Epithelial cell of proximal tubule (primary cell): ENCODE measurements around the gene MID1. TPM values are rescaled to one million over a fixed set of nuclear protein-coding genes. Genes with fewer than 3 reads are reported as not detected.

Experiments used
- DNase-seq: peaks from one replicate; pipeline ENCODE4 v3.0.0-alpha.2; 2011; ENCODE audit warnings: low read depth
- H3K4me3 ChIP-seq: 2 replicates; pipeline ENCODE4 v1.5.1; 2011; ENCODE audit warnings: low read depth, mild to moderate bottlenecking, low read length
- CTCF ChIP-seq: conservative IDR thresholded peaks from 2 replicates; pipeline ENCODE4 v1.5.1; 2012; ENCODE audit warnings: low read depth, mild to moderate bottlenecking, low read length
- total RNA-seq: library from RNA; depleted of rRNA; stranded (reverse); fragments of >200 nt; gene quantifications from 2 replicates; pipeline ENCODE4 v1.2.3, GENCODE V29; 2015

Gene MID1
- total RNA-seq, 1 donor from 2014 or later: 9.7 TPM

GRCh38 chrX:10576777-10577447 is 43.5 kb downstream of the MID1 start:
- no peak for TF ChIP-seq CTCF
- DNase-seq: no peak
- no peak overlapping the region for H3K4me3 ChIP-seq

- TF ChIP-seq CTCF: no peak
- no peak for DNase-seq
- no peak overlapping the region for H3K4me3 ChIP-seq
Observed at GRCh38 chrX:10576186-10576585, 44.2 kb downstream of the MID1 start.

GRCh38 chrX:10574663-10575062 is 45.7 kb downstream of the MID1 start:
- no peak for DNase-seq
- no peak for TF ChIP-seq CTCF

GRCh38 chrX:10571260-10571659 is 49.1 kb downstream of the MID1 start:
- DNase-seq: no peak
- no peak for TF ChIP-seq CTCF
- no peak overlapping the region for H3K4me3 ChIP-seq

More at GRCh38 chrX:10574663-10575062, 45.7 kb downstream of the MID1 start:
- H3K4me3 ChIP-seq: no peak overlapping the region

GRCh38 chrX:10570601-10571000 is 49.8 kb downstream of the MID1 start:
- H3K4me3 ChIP-seq: no peak overlapping the region
- no peak for DNase-seq
- no peak for TF ChIP-seq CTCF

- no peak for TF ChIP-seq CTCF
- DNase-seq: no peak
- no peak overlapping the region for H3K4me3 ChIP-seq
Observed at GRCh38 chrX:10569946-10570345, 50.4 kb downstream of the MID1 start.

- DNase-seq: no peak
- no peak overlapping the region for H3K4me3 ChIP-seq
- no peak for TF ChIP-seq CTCF
Observed at GRCh38 chrX:10568428-10568827, 52.0 kb downstream of the MID1 start.
